GM21529 (cell line): Measurements from ENCODE around the gene CPLX1.
"Not testable (repeated sequence)": the region's sequence is repeated elsewhere in the genome, so short reads cannot be mapped to it uniquely, and the experiment has no call there.

Experiments
- ATAC-seq: cut with Tn5 transposase; IDR thresholded peaks from one replicate; pipeline ENCODE4 v1.9.1; 2021; ENCODE audit not compliant: unreplicated experiment

Gene CPLX1

GRCh38 chr4:739569-739968 lies 86.4 kb downstream of the CPLX1 start:
- no peak for ATAC-seq

GRCh38 chr4:738781-739280 lies 87.1 kb downstream of the CPLX1 start:
- no peak for ATAC-seq

- not testable (repeated sequence) for ATAC-seq
These were observed 89.4 kb downstream of the CPLX1 start for GRCh38 chr4:736561-736960.

- no peak for ATAC-seq
These were observed 90.3 kb downstream of the CPLX1 start for GRCh38 chr4:735583-735982.
